H9 (cell line): ENCODE data around the gene TNXB. TPM values are rescaled to one million over a fixed set of nuclear protein-coding genes. Genes with fewer than 3 reads are reported as not detected.

ENCODE experiments used
- DNase-seq: peaks from one replicate; pipeline ENCODE4 v3.0.0-alpha.2; 2017
- H2AFZ ChIP-seq: one replicate; pipeline ENCODE4 v1.6.1; 2013; ENCODE audit warnings: mild to moderate bottlenecking, low read length, control low read depth, moderate library complexity
- H2AK5ac ChIP-seq: 2 replicates; pipeline ENCODE4 v1.6.1; 2013; ENCODE audit warnings: low read length, control low read depth, mixed read lengths; ENCODE audit not compliant: insufficient read length
- H2BK120ac ChIP-seq: one replicate; pipeline ENCODE4 v1.6.1; 2013; ENCODE audit warnings: low read depth, mild to moderate bottlenecking, low read length, control low read depth, inconsistent platforms; ENCODE audit not compliant: poor library complexity, severe bottlenecking
- H2BK12ac ChIP-seq: 2 replicates; pipeline ENCODE4 v1.6.1; 2013; ENCODE audit warnings: low read length, control low read depth, mixed read lengths, low read depth; ENCODE audit not compliant: insufficient read length
- H2BK15ac ChIP-seq: 2 replicates; pipeline ENCODE4 v1.6.1; 2013; ENCODE audit warnings: low read depth, low read length, control low read depth
- H2BK20ac ChIP-seq: one replicate; pipeline ENCODE4 v1.6.1; 2013; ENCODE audit warnings: low read depth, mild to moderate bottlenecking, low read length, control low read depth, inconsistent platforms; ENCODE audit not compliant: poor library complexity, severe bottlenecking
- H2BK5ac ChIP-seq: 2 replicates; pipeline ENCODE4 v1.6.1; 2013; ENCODE audit warnings: low read length, control low read depth, mixed read lengths; ENCODE audit not compliant: insufficient read length
- H3K14ac ChIP-seq: 2 replicates; pipeline ENCODE4 v1.6.1; 2013; ENCODE audit warnings: low read length, control low read depth; ENCODE audit not compliant: insufficient read depth
- H3K18ac ChIP-seq: 2 replicates; pipeline ENCODE4 v1.6.1; 2013; ENCODE audit warnings: low read depth, mild to moderate bottlenecking, mixed read lengths, low read length, control low read depth; ENCODE audit not compliant: insufficient read length
- H3K23ac ChIP-seq: 2 replicates; pipeline ENCODE4 v1.6.1; 2013; ENCODE audit warnings: low read length, control low read depth, mixed read lengths, low read depth; ENCODE audit not compliant: insufficient read length
- H3K23me2 ChIP-seq: 2 replicates; pipeline ENCODE4 v1.6.1; 2013; ENCODE audit warnings: low read depth, mild to moderate bottlenecking, mixed read lengths, low read length, control low read depth; ENCODE audit not compliant: insufficient read length, poor library complexity, severe bottlenecking
- H3K27ac ChIP-seq: 2 replicates; pipeline ENCODE4 v1.5.1; 2013; ENCODE audit warnings: low read length, control low read depth, mixed read lengths, low read depth; ENCODE audit not compliant: insufficient read length
- H3K27me3 ChIP-seq: 2 replicates; pipeline ENCODE4 v1.6.1; 2013; ENCODE audit warnings: low read length, control low read depth, inconsistent platforms; ENCODE audit not compliant: insufficient read depth
- H3K4ac ChIP-seq: 2 replicates; pipeline ENCODE4 v1.6.1; 2013; ENCODE audit warnings: low read depth, mild to moderate bottlenecking, control low read depth, inconsistent platforms, low read length, moderate library complexity
- H3K4me1 ChIP-seq: 2 replicates; pipeline ENCODE4 v1.6.1; 2013; ENCODE audit warnings: low read length, control low read depth, inconsistent platforms; ENCODE audit not compliant: insufficient read depth
- H3K4me2 ChIP-seq: 2 replicates; pipeline ENCODE4 v1.6.1; 2013; ENCODE audit warnings: low read length, control low read depth, mixed read lengths; ENCODE audit not compliant: insufficient read length, insufficient read depth
- H3K56ac ChIP-seq: 2 replicates; pipeline ENCODE4 v1.6.1; 2013; ENCODE audit warnings: low read depth, mild to moderate bottlenecking, mixed read lengths, low read length, control low read depth; ENCODE audit not compliant: insufficient read length
- H3K79me1 ChIP-seq: 2 replicates; pipeline ENCODE4 v1.6.1; 2013; ENCODE audit warnings: low read depth, mild to moderate bottlenecking, moderate library complexity, low read length, control low read depth, inconsistent platforms; ENCODE audit not compliant: insufficient read depth, poor library complexity, severe bottlenecking
- H3K79me2 ChIP-seq: 2 replicates; pipeline ENCODE4 v1.6.1; 2013; ENCODE audit warnings: low read length, control low read depth, inconsistent platforms; ENCODE audit not compliant: insufficient read depth
- H3K9ac ChIP-seq: 2 replicates; pipeline ENCODE4 v1.6.1; 2013; ENCODE audit warnings: low read length, control low read depth, mixed read lengths; ENCODE audit not compliant: insufficient read length; ENCODE audit errors: extremely low read depth
- H3K9me3 ChIP-seq: one replicate; pipeline ENCODE4 v1.6.1; 2013; ENCODE audit warnings: low read depth, low read length, inconsistent platforms; ENCODE audit not compliant: control insufficient read depth
- H3T11ph ChIP-seq: one replicate; pipeline ENCODE4 v1.6.1; 2013; ENCODE audit warnings: mild to moderate bottlenecking, low read length, control low read depth, inconsistent platforms
- H4K20me1 ChIP-seq: one replicate; pipeline ENCODE4 v1.6.1; 2013; ENCODE audit not compliant: control insufficient read depth, insufficient read length, insufficient read depth
- H4K5ac ChIP-seq: 2 replicates; pipeline ENCODE4 v1.6.1; 2013; ENCODE audit warnings: low read depth, mild to moderate bottlenecking, mixed read lengths, low read length, control low read depth; ENCODE audit not compliant: insufficient read length
- H4K8ac ChIP-seq: replicated peaks from 2 replicates; pipeline ENCODE4 v1.6.1; 2013; ENCODE audit warnings: low read length, control low read depth, mixed read lengths, low read depth; ENCODE audit not compliant: insufficient read length
- H4K91ac ChIP-seq: 2 replicates; pipeline ENCODE4 v1.6.1; 2013; ENCODE audit warnings: low read depth, mild to moderate bottlenecking, moderate library complexity, mixed read lengths, low read length, control low read depth; ENCODE audit not compliant: insufficient read length
- H3K27ac Mint-ChIP-seq, 3 experiments: 2 replicates in 2 of 3; 3 replicates in 1 of 3; pipeline ENCODE4 v1.8.0; 2020 to 2021; ENCODE audit warnings: mixed read lengths in 3 of 3, mild to moderate bottlenecking in 1 of 3, moderate library complexity in 1 of 3
- H3K27me3 Mint-ChIP-seq: 2 replicates; pipeline ENCODE4 v1.8.0; 2021; ENCODE audit warnings: low read depth, mild to moderate bottlenecking, moderate library complexity, mixed read lengths
- H3K36me3 Mint-ChIP-seq, 3 experiments: 2 replicates in 2 of 3; 3 replicates in 1 of 3; pipeline ENCODE4 v1.8.0; 2020 to 2021; ENCODE audit warnings: low read depth in 3 of 3, mixed read lengths in 3 of 3; ENCODE audit not compliant: insufficient read depth in 1 of 3
- H3K4me1 Mint-ChIP-seq, 2 experiments: 2 replicates each; pipeline ENCODE4 v1.8.0; 2020; ENCODE audit warnings: mixed read lengths in 2 of 2
- H3K4me3 Mint-ChIP-seq, 2 experiments: 2 replicates in 1 of 2; 3 replicates in 1 of 2; pipeline ENCODE4 v1.8.0; 2020 to 2021; ENCODE audit warnings: mild to moderate bottlenecking in 2 of 2, mixed read lengths in 2 of 2, moderate library complexity in 1 of 2
- H3K9me3 Mint-ChIP-seq, 2 experiments: 2 replicates in 1 of 2; 3 replicates in 1 of 2; pipeline ENCODE4 v1.8.0; 2020; ENCODE audit warnings: mild to moderate bottlenecking in 2 of 2, mixed read lengths in 2 of 2, moderate library complexity in 1 of 2
- WGBS: extraction: QIAGEN DNeasy Blood & Tissue Kit; methylation state at CpG from one replicate; pipeline ENCODE4 v1.1.7; 2013; ENCODE audit warnings: missing lambda C conversion rate, low lambda C conversion rate, mixed read lengths; ENCODE audit not compliant: insufficient read length; ENCODE audit errors: extremely low coverage; 5-methylcytosine and 5-hydroxymethylcytosine counted together
- total RNA-seq: library from RNA; stranded (reverse); gene quantifications from 2 replicates; pipeline ENCODE4 v1.2.1, GENCODE V29; 2021
- TF ChIP-seq, protein P1 (sequence below): fragments of 200-600 bp; sonication (generic); conservative IDR thresholded peaks from 3 replicates; pipeline ENCODE4 v1.8.0; 2021; ENCODE audit warnings: antibody characterized with exemption, mild to moderate bottlenecking

Gene TNXB
- total RNA-seq, 1 experiment from 2014 or later, result 5.0 TPM

DNA sequence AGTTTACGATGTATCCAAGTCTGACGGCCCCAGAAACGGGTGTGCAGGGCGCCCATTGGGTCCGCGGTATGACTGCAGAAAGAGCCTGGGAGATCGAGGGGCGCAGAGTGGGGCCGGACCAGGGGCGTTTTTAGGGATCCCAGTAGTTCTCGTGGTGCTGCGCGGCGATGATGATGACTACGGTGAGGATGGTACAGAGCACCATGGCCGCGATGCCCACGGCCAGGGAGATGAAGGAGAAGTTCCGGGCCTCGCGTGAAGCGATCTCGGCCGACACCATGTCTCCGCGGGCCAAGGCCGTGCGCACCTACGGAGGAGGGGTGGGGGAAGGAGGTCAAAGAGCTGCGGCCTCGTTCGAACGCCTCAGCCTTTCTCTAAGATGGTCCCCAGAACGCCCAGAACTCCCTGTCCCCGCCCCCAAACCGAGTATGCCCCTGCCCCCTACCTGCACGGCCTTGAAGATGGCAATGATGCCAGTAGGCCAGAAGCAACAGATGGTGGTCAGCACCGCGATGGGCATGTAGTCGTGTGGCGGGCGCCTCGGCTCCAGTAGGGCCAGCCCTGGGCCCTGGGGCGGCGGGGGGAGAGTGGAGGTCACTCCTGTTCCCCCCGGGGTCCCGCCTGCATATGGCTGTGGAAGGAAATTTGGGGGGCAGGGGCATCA, 40.1 kb upstream of the TNXB start:
- Histone ChIP-seq H2BK12ac (no peak overlapping the region), H3K23ac (no peak overlapping the region), H3K4ac (no peak overlapping the region), H3K27me3 (no peaks in the 10 kb centered on the region; the same call in 1 of the 2 replicates), H3K79me1 (no peaks in the 10 kb centered on the region), H3K9me3 (no peaks in the 10 kb centered on the region), H4K8ac (no peak overlapping the region), H3K4me2 (peak overlapping the region; percentile 81), H4K5ac (no peak overlapping the region), H2AFZ (no peak overlapping the region), H4K91ac (no peak overlapping the region), H3K18ac (no peak overlapping the region), H2BK15ac (no peak overlapping the region), H4K20me1 (no peaks in the 10 kb centered on the region), H2BK20ac (no peak overlapping the region), H3K9ac (no peak overlapping the region), H3K4me1 (peaks cover 9% of the 10 kb centered on the region), H3K56ac (no peak overlapping the region), H3K79me2 (no peaks in the 10 kb centered on the region), H3T11ph (no peak overlapping the region), H2BK5ac (no peak overlapping the region), H2BK120ac (no peak overlapping the region), H3K23me2 (peaks cover 35% of the 10 kb centered on the region), H3K27ac (no peak overlapping the region), H2AK5ac (no peak overlapping the region), H3K14ac (0 out of 2 replicates have a peak overlapping the region, but pooled peaks have one; percentile 14)
- Mint-ChIP-seq H3K4me3 (peak overlapping the region in 1 of 2 experiments; percentile 53; a peak in 1 of 5 replicates), H3K27me3 (peaks cover 4% of the 10 kb centered on the region), H3K27ac (no peak overlapping the region; a peak in 2 of 7 replicates), H3K4me1 (peaks cover 39 to 62% of the 10 kb centered on the region in 2 experiments), H3K9me3 (no peaks in the 10 kb centered on the region; a peak in 1 of 5 replicates), H3K36me3 (peaks cover 0 to 8% (median 3%) of the 10 kb centered on the region in 3 experiments; a peak in 2 of 7 replicates)
- DNase-seq, result no peak
- TF ChIP-seq, protein P1, sequence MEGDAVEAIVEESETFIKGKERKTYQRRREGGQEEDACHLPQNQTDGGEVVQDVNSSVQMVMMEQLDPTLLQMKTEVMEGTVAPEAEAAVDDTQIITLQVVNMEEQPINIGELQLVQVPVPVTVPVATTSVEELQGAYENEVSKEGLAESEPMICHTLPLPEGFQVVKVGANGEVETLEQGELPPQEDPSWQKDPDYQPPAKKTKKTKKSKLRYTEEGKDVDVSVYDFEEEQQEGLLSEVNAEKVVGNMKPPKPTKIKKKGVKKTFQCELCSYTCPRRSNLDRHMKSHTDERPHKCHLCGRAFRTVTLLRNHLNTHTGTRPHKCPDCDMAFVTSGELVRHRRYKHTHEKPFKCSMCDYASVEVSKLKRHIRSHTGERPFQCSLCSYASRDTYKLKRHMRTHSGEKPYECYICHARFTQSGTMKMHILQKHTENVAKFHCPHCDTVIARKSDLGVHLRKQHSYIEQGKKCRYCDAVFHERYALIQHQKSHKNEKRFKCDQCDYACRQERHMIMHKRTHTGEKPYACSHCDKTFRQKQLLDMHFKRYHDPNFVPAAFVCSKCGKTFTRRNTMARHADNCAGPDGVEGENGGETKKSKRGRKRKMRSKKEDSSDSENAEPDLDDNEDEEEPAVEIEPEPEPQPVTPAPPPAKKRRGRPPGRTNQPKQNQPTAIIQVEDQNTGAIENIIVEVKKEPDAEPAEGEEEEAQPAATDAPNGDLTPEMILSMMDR, result no peak
- no CpG with 5 or more reads among the region's 47 CpGs for WGBS
